DOHH2 (cell line): ENCODE data around the gene GPR3.

Experiments
- EZH2phosphoT487 ChIP-seq: fragments of 200-600 bp; sonication (generic); IDR thresholded peaks from 2 replicates; pipeline ENCODE4 v1.6.1; 2017; ENCODE audit warnings: borderline replicate concordance, mild to moderate bottlenecking, antibody characterized with exemption, low read length, moderate library complexity, mixed read lengths
- TF ChIP-seq, protein P1 (sequence below): fragments of 200-600 bp; sonication (generic); IDR thresholded peaks from one replicate; pipeline ENCODE4 v1.5.1; 2014; ENCODE audit warnings: antibody characterized with exemption, mild to moderate bottlenecking, low read depth, low read length; ENCODE audit not compliant: poor library complexity, severe bottlenecking

DNA sequence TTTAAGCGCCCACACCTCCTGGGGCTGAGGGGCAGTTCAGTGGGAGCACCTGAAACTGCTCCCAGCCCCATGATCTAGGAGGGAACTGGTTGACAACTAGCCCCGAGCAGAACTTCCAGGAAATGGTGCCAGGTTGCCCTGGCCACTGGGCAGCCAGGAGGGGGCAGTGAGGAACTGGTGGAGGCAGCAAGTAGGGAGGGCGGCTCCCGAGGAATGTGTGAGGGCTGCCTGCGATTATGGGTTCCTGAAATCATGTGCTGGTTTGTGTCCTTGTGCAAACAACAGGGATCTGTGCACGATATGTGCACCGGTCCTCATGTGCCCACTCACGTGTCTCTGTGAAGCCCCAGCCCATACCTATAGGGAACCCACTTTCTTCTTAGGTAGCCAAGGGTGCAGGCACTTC, 9.9 kb downstream of the GPR3 start:
- TF ChIP-seq, protein P1, sequence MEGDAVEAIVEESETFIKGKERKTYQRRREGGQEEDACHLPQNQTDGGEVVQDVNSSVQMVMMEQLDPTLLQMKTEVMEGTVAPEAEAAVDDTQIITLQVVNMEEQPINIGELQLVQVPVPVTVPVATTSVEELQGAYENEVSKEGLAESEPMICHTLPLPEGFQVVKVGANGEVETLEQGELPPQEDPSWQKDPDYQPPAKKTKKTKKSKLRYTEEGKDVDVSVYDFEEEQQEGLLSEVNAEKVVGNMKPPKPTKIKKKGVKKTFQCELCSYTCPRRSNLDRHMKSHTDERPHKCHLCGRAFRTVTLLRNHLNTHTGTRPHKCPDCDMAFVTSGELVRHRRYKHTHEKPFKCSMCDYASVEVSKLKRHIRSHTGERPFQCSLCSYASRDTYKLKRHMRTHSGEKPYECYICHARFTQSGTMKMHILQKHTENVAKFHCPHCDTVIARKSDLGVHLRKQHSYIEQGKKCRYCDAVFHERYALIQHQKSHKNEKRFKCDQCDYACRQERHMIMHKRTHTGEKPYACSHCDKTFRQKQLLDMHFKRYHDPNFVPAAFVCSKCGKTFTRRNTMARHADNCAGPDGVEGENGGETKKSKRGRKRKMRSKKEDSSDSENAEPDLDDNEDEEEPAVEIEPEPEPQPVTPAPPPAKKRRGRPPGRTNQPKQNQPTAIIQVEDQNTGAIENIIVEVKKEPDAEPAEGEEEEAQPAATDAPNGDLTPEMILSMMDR, result no peak
- no peak for TF ChIP-seq EZH2phosphoT487
